Embryonic facial prominence (tissue), 1 donor: ENCODE results near the gene SERPINB8.

Experiments
- DNase-seq: peaks from one replicate; pipeline ENCODE4 v3.0.0-alpha.2; 2016; ENCODE audit errors: extremely low spot score

SERPINB8 gene

DNA sequence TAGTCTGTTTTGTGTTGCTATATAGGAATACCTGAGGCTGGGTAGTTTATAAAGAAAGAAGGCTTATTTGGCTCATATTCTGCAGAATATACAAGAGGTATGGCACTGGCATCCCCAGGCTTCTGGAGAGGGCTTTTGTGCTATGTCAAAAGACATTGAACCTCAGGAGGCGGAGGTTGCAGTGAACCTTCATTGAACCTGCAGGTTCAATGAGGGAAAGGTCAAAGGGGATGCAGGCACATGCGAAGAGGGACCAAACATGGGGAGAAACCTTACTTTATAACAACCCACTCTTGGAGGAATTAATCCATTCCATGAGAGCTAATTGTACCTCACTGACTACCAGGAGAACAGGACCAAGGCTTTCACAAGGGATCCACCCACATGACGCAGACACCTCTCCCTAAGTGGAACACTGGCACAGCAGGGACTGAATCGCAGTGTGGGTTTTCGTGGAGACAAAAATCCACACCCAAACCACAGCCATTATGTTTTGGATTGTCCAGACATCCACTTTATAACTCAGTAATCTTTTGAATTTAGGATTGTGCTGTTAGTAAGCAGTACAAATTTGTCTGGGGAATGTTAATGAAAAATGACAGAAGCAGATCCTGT lies 4.1 kb upstream of the SERPINB8 start:
- DNase-seq = no peak

- no peak for DNase-seq
Measured at GRCh38 chr18:63970809-63971205, 926 bp downstream of the SERPINB8 start.

GRCh38 chr18:63971320-63972001 lies 1.6 kb downstream of the SERPINB8 start:
- DNase-seq = no peak

- DNase-seq = no peak
Measured at GRCh38 chr18:63972002-63972376, 2.1 kb downstream of the SERPINB8 start.

DNA sequence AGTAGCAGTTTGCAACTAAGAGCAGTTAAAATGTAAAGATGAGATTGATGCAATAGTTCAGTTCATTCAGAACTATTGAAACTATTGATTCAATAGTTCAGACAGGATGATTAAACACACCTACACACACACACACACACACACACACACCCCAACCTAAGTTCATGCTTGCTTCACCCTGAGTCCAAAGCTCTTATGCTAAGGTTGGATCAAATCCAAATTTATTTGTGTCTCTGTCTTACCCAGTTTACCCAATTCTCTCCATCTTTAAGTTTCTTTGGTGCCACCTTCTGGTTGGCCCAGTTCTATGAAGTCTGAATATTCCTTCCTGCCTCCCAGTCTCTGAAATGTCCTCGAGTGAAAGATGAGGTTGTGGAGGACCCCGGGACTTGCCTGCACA lies 5.1 kb downstream of the SERPINB8 start:
- no peak for DNase-seq

- no peak for DNase-seq
Measured at GRCh38 chr18:63975628-63976027, 5.7 kb downstream of the SERPINB8 start.

- DNase-seq = no peak
Measured at GRCh38 chr18:63977040-63977439, 7.2 kb downstream of the SERPINB8 start.

DNA sequence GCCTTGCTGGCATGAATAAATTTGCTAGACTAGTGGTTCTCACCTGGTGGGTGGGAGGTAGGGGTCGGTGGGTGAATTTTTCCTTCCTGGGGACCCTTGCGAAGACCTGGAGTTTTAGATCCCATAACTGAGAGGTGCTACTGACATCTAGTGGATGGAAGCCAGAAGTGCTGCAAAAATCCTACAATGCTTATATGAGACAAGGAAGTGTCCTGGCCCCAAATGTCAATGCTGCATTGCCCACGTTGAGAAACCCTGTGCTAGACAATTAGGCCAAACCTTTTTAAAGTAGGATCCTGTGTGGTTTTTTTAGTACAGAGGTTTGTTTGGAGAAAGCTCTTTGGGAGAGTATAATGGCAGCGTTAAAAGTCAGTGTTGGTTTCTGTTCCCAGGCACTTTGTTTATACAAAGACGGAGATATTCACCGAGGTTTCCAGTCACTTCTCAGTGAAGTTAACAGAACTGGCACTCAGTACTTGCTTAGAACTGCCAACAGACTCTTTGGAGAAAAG lies 9.6 kb downstream of the SERPINB8 start:
- peak; percentile 36 for DNase-seq

DNA sequence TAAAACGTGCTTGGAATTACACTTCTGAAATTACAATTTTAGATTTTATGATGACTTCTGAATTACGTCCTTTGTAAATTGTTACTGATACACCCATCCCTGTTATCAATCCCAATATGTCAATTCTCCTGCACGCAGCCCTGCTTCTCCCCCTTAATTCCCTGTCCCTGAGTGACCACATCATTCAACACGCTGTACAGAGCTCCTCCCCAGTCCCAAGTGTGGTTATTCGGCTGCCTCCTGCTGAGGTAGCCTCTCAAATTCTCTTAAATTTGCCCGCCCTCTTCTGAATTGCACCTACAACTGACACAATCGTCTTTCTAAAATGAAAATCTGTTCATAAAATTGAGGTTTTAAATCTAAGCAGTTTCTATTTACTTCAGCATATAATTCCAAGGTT lies 10.1 kb downstream of the SERPINB8 start:
- DNase-seq = no peak

GRCh38 chr18:63980896-63981460 lies 11.1 kb downstream of the SERPINB8 start:
- DNase-seq = no peak

GRCh38 chr18:63981719-63982118 lies 11.8 kb downstream of the SERPINB8 start:
- no peak for DNase-seq

DNA sequence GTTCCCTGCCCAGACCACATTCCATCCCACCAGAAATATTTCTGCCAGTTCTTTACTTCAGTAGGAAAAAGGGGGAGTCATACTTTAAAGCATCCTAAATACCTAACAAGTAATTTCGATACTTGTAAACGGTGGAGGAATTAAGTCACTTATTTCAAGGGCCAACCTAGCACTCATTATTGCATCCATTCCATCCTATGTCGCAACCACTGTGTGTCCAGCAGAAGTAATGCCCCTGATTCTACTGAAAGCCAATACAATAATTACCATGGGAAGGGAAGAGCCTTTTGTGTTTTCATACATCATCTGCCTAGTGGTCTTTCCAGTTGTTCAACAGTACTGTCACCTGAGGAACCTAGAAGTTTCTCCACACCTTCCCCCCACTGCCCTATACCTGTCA lies 12.5 kb downstream of the SERPINB8 start:
- no peak for DNase-seq

DNA sequence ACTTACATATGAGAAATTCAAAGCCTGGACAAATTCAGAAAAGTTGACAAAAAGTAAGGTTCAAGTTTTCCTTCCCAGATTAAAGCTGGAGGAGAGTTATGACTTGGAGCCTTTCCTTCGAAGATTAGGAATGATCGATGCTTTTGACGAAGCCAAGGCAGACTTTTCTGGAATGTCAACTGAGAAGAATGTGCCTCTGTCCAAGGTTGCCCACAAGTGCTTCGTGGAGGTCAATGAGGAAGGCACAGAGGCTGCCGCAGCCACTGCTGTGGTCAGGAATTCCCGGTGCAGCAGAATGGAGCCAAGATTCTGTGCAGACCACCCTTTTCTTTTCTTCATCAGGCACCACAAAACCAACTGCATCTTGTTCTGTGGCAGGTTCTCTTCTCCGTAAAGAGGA lies 17.0 kb downstream of the SERPINB8 start:
- DNase-seq = no peak

GRCh38 chr18:63987743-63988142 lies 17.9 kb downstream of the SERPINB8 start:
- no peak for DNase-seq

DNA sequence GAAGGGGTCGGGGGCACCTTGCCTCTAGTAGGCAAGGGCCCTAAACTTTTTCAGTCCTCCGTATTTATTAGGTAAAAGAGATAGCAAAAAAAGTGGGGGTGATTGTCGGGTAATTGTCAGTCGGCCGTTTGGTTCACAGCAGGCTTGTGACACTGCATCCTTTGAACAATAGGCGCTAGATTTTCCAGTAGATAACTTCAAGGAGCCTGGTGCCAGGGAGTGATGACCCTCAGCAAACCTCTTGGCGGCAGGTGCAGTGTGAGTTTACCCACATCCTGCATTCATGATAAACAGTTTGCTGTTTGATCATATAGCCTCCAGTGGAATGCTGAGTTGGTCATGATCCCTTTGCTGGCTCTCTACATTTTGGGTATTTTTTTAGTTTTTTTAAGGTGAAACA lies 22.9 kb downstream of the SERPINB8 start:
- DNase-seq = no peak

DNA sequence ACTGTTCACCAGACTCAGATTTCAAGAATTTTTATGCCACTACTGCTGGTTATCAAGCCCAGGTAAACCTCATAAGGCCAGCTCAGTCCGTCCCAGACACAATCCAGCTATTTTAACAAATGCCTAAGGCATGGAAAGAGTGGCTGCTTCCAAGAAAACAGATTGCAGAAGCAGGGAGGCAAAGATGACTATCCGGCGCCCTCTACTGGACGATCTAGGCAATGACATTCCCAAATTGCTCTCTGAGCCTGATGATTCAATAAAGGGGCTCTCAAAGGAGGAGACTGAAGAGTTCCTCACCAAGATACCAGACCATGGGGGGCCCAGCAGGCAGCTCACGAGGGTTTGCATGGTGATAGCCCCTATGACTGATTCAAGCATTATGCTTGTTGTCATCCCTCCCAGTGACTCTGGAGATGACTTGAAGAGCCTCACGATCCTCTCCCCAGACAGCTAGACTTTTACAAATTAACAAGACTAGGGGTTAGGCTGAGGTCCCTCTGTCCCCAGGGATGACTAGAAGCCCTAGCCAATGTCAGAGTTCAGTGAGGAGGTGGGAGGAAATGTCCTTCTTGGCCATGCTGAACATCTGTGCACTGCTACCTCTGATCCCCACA lies 25.0 kb downstream of the SERPINB8 start:
- no peak for DNase-seq

DNA sequence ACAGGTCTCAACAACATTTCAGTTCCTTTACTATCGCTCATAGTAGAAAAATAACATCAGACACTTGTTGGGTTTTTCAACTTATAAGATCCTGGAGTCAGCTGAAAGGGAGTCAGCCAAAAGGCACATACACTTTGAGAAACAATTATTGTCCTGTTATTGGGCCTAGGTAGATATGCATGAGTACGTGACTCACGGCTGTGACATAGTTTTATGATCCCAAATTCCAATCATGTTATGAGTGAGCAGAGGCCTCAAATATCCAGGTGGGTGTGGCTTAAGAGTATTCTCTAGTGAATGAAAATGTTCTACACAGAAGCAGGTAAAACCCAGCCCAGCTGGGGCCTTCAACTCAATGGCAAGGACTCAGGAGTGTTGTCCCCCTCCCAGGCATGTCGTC lies 27.2 kb downstream of the SERPINB8 start:
- no peak for DNase-seq

GRCh38 chr18:63997606-63998005 lies 27.7 kb downstream of the SERPINB8 start:
- no peak for DNase-seq

GRCh38 chr18:63999871-64000270 lies 30.0 kb downstream of the SERPINB8 start:
- DNase-seq = no peak

- DNase-seq = no peak
Measured at GRCh38 chr18:64002581-64002980, 32.7 kb downstream of the SERPINB8 start.

- no peak for DNase-seq
Measured at GRCh38 chr18:64009305-64009704, 39.4 kb downstream of the SERPINB8 start.

DNA sequence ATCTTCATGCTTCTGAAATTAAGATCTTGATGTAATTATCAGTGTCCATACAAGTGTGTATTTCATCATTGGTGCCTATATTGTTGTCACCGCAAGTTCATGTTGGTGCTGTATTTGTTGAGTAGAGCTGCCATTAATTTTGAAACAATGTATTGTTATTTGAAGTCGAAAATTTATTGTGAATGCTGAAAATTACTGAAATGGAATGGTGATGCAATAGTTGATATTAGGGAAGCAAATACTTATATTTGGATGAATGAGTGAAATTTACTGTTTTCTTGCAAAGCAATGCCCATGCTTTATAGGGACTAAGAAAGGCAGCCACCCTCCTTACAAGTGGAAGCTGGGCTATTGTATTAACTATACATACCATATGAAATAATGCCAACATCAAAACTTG lies 41.6 kb downstream of the SERPINB8 start:
- no peak for DNase-seq

DNA sequence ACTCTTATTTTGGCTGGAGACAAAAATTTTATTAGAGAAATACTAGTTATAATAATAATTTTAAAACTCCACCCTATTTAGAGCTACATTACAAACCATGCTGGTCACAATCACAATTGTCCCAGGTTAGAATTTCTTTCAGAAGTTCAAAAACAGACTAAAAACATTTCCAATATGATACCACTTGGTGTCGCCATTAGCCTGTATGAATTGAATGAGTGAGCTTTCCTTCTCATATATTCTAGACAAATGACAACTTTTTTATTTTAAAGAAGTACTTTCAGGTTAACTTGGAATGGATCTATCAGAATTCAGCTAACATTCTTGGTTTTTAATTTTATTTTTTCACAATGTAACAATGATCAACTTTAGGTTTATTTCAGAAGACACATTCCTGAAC lies 48.0 kb downstream of the SERPINB8 start:
- peak; percentile 24 for DNase-seq
